ENCODE results near the gene TAS2R1.

Gene TAS2R1

GRCh38 chr5:9617221-9617620 lies 12.9 kb downstream of the TAS2R1 start:
- DNase-seq (ENCODE audit: low read depth): no peak
- no peak overlapping the region for H3K4me3 ChIP-seq (ENCODE audit: low read length)
- no peak for TF ChIP-seq CTCF (conservative IDR thresholded peaks at IDR 0.05; ENCODE audit: low read depth, low read length)

DNA sequence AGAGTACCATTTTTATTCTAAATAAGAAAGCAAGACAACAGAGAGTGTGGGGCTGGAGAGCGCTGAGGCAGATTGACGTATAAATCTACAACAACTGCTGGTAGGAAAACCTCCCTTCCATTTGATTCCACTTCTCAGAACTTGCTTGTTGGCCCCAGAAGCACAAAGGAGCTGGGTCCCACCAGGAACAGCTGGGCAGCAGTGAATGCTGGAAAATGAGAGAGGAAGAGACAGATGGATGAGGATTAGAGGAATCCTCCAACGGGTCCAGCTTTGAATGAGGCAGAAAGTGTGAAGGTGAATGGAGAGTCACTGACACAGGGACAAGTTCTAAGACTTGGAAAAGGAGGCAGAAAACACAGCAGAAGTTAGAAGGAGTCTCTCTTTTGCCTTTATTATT lies 14.8 kb downstream of the TAS2R1 start:
- TF ChIP-seq CTCF (conservative IDR thresholded peaks at IDR 0.05; ENCODE audit: low read depth, low read length): no peak

DNA sequence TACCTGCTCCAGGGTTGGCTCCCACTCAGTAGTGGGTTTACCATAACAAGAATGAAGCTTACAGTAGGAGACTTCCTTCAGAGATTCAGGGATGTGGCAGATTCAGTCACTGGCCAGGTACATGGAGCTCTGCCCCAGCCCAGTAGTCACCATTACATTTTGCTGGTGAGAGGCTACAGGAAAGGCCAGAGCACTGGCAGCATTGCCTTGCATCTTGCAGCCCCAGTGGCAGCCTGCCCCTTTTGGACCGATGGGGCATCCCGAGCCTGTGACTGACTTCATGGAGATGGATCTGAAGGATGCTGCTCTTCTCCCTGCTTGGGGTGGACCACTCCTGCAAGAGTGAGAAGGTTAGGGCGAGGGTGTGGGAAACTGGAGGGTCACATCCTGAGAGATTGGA lies 16.8 kb downstream of the TAS2R1 start:
- no peak overlapping the region for H3K4me3 ChIP-seq (ENCODE audit: low read length)
- no peak for TF ChIP-seq CTCF (conservative IDR thresholded peaks at IDR 0.05; ENCODE audit: low read depth, low read length)
- no peak for DNase-seq (ENCODE audit: low read depth)

More for the DNA sequence above, 14.8 kb downstream of the TAS2R1 start:
- H3K4me3 ChIP-seq (ENCODE audit: low read length): no peak overlapping the region
- DNase-seq (ENCODE audit: low read depth): no peak

- H3K4me3 ChIP-seq (ENCODE audit: low read length): no peak overlapping the region
- TF ChIP-seq CTCF (conservative IDR thresholded peaks at IDR 0.05; ENCODE audit: low read depth, low read length): no peak
Observed at GRCh38 chr5:9610969-9611368, 19.2 kb downstream of the TAS2R1 start.

GRCh38 chr5:9610364-9610763 lies 19.8 kb downstream of the TAS2R1 start:
- no peak for DNase-seq (ENCODE audit: low read depth)
- H3K4me3 ChIP-seq (ENCODE audit: low read length): no peak overlapping the region
- TF ChIP-seq CTCF (conservative IDR thresholded peaks at IDR 0.05; ENCODE audit: low read depth, low read length): no peak

More at GRCh38 chr5:9610969-9611368, 19.2 kb downstream of the TAS2R1 start:
- DNase-seq (ENCODE audit: low read depth): no peak

GRCh38 chr5:9608093-9608492 lies 22.1 kb downstream of the TAS2R1 start:
- H3K4me3 ChIP-seq (ENCODE audit: low read length): no peak overlapping the region
- no peak for DNase-seq (ENCODE audit: low read depth)
- TF ChIP-seq CTCF (conservative IDR thresholded peaks at IDR 0.05; ENCODE audit: low read depth, low read length): no peak

GRCh38 chr5:9605041-9605838 lies 24.9 kb downstream of the TAS2R1 start:
- no peak for DNase-seq (ENCODE audit: low read depth)
- no peak overlapping the region for H3K4me3 ChIP-seq (ENCODE audit: low read length)
- TF ChIP-seq CTCF (conservative IDR thresholded peaks at IDR 0.05; ENCODE audit: low read depth, low read length): no peak

All from retinal pigment epithelial cell (primary cell).